ENCODE data around the gene TOMM70.
A peak's percentile ranks its signal among the peaks of the same experiment; 100 is the strongest.
"Not testable (repeated sequence)": the region's sequence is repeated elsewhere in the genome, so short reads cannot be mapped to it uniquely, and the experiment has no call there.

The TOMM70 gene

DNA sequence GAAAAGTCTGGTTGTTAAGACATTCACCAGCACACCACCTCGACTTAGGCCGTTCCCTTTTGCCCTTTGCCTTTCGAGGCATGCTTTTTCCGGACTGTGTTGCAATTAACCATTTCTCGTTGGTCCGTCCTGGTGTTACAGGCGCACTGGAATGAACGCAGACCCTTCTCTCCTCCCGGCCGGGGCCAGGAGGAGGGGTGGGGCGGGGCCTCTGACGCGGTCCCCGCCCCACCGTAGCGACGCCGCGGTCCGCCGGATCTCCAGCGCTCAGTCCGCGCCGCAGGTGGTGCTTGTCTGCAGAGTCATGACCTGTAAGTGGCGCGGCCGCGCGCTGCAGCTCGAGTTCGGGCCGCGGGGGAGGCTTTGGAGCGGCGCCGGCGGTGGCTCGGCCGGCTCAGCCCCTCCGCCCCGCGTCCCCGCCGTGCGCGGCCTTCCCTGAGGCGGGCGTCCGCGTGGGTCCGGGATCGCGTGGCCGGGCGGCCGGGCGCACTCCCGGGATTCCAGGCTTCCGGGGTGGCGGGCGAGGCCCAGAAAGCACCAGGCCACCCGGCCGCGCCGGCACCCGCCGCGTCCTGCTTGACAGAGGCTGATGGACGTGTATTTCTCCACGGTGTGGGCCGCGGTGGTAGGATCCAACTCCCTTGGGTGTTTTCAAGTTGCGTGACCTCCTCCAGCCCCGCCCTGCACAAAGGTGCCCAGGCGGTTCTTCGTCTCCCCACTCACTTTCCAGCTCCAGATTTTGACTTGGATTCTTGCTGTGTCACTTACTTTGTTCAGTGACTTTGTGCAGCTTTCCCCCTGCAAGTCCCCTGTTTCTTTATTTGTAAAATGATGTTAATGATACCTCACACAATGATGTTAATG is 66.2 kb downstream of the TOMM70 start, which contains the start of gene NIT2:
NIT2 (plus strand) TSS at position 270 of the 864 bp plus-strand sequence; CDS start at position 305, 35 bp downstream.
- peak; percentile 88 to 89 for DNase-seq
- no peak for TF ChIP-seq GATA1 (IDR thresholded peaks at IDR 0.05; ENCODE audit: low read depth, low read length)
- peak; percentile 58 for TF ChIP-seq POLR2A (IDR thresholded peaks at IDR 0.05; ENCODE audit: low read length)

- no peak for DNase-seq
These were observed 66.9 kb downstream of the TOMM70 start for GRCh38 chr3:100333970-100334487.

DNA sequence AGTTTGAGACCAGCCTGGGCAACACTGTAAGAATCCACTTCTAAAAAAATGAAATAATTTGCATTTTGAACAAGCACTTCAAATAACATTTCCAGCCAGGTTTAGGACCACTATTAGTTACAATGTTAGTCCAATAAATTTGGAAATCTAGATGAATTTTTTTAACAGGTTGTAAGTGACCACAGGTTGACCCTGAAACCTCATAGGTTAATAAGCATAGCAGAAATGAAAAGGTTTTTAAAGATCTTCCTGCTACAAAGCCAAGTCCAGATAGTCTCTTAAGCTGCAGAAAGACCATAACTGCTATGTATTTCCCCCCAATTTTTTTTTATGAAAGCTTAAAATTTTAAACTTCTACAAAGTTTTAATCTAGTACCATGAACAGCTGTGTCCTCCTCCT is 67.8 kb downstream of the TOMM70 start:
- no peak for DNase-seq
- TF ChIP-seq POLR2A (IDR thresholded peaks at IDR 0.05; ENCODE audit: low read length) (no peak), GATA1 (IDR thresholded peaks at IDR 0.05; ENCODE audit: low read depth, low read length) (no peak)

More at GRCh38 chr3:100333970-100334487, 66.9 kb downstream of the TOMM70 start:
- TF ChIP-seq GATA1 (IDR thresholded peaks at IDR 0.05; ENCODE audit: low read depth, low read length) = no peak
- no peak for TF ChIP-seq POLR2A (IDR thresholded peaks at IDR 0.05; ENCODE audit: low read length)

GRCh38 chr3:100331660-100332059 is 69.2 kb downstream of the TOMM70 start:
- TF ChIP-seq POLR2A (IDR thresholded peaks at IDR 0.05; ENCODE audit: low read length) (no peak), GATA1 (IDR thresholded peaks at IDR 0.05; ENCODE audit: low read depth, low read length) (no peak)
- no peak for DNase-seq

GRCh38 chr3:100330651-100331050 is 70.2 kb downstream of the TOMM70 start:
- TF ChIP-seq GATA1 (IDR thresholded peaks at IDR 0.05; ENCODE audit: low read depth, low read length) (no peak), POLR2A (IDR thresholded peaks at IDR 0.05; ENCODE audit: low read length) (no peak)
- DNase-seq = no peak

GRCh38 chr3:100329800-100330489 is 70.9 kb downstream of the TOMM70 start:
- no peak for DNase-seq
- TF ChIP-seq GATA1 (IDR thresholded peaks at IDR 0.05; ENCODE audit: low read depth, low read length) (no peak), POLR2A (IDR thresholded peaks at IDR 0.05; ENCODE audit: low read length) (no peak)

DNA sequence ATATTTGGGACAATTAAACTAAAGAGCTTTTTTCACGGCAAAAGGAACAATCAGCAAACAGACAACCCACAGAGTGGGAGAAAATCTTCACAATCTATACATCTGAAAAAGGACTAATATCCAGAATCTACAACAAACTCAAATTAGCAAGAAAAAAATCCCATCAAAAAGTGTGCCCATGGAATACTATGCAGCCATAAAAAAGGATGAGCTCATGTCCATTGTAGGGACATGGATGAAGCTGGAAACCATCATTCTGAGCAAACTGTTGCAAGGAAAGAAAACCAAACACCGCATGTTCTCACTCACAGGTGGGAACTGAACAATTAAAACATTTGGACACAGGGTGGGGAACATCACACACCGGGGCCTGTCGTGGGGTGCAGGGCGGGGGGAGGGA is 73.5 kb downstream of the TOMM70 start:
- DNase-seq = not testable (repeated sequence)

DNA sequence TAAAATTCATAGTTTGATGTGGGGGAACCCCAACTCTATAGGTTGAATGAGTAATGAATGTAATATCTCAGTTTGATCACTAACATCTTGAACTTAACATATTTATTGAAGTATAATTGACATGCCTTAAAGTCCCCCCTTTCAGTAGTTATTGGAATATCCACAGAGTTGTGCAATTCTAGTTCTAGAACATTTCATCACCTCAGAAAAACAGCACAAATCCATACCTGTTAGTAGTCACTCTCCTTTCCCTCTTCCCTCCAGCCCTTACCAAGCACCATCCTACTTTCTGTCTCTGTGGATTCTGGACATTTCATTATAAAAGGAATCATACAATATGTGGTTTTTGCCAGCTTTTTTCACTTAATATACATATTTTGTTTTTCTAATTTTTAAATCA is 75.1 kb downstream of the TOMM70 start:
- TF ChIP-seq POLR2A (IDR thresholded peaks at IDR 0.05; ENCODE audit: low read length) = no peak
- TF ChIP-seq GATA1 (IDR thresholded peaks at IDR 0.05; ENCODE audit: low read depth, low read length) = no peak
- no peak for DNase-seq

GRCh38 chr3:100324044-100324443 is 76.8 kb downstream of the TOMM70 start:
- no peak for TF ChIP-seq GATA1 (IDR thresholded peaks at IDR 0.05; ENCODE audit: low read depth, low read length)
- TF ChIP-seq POLR2A (IDR thresholded peaks at IDR 0.05; ENCODE audit: low read length) = no peak
- no peak for DNase-seq

DNA sequence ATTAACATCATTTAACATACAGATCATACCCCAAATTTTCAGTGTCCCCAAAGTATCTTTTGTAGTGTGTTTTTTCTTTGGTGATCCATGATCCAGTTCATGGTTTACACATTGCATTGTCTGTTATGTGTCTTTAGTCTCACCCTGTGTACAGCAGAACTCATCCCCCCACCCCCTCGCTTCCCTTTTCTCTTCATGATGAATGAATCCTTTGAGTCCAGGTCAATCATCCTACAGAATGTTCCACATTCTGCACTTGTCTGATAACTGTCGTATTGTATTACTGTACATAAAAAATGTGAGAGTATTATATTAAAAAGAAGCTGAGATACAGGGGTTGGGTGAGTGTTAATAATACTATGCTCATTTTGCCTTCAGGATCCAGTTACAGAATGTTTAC is 80.9 kb downstream of the TOMM70 start:
- no peak for TF ChIP-seq GATA1 (IDR thresholded peaks at IDR 0.05; ENCODE audit: low read depth, low read length)
- no peak for TF ChIP-seq POLR2A (IDR thresholded peaks at IDR 0.05; ENCODE audit: low read length)
- DNase-seq = no peak

DNA sequence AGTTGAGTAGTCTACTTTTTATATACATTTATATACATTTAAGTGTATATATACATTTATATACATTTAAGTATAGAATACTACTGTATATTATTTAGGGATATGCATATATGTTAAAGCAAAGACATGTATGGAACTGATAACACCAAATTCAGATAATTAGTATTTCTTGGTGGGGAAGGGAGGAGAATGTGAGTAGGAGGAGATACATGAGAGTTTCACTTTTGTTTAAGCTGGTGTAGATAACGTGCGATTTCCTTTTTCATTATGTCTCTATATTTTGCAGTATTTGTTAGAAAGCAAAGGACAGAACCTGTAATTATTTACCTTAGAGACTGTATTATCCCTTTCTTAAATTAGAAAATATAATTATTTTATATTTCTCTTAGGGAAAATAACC is 83.0 kb downstream of the TOMM70 start:
- peak; percentile 29 to 32 for DNase-seq
- TF ChIP-seq GATA1 (IDR thresholded peaks at IDR 0.05; ENCODE audit: low read depth, low read length) (no peak), POLR2A (IDR thresholded peaks at IDR 0.05; ENCODE audit: low read length) (no peak)

GRCh38 chr3:100316641-100317069 is 84.2 kb downstream of the TOMM70 start:
- no peak for TF ChIP-seq GATA1 (IDR thresholded peaks at IDR 0.05; ENCODE audit: low read depth, low read length)
- TF ChIP-seq POLR2A (IDR thresholded peaks at IDR 0.05; ENCODE audit: low read length) = no peak
- DNase-seq = peak; percentile 77 to 85

Data from erythroblast (primary cell).